ENCODE data around the gene ATG14.
"Not testable (repeated sequence)": the region's sequence is repeated elsewhere in the genome, so short reads cannot be mapped to it uniquely, and the experiment has no call there.

ATG14 gene

DNA sequence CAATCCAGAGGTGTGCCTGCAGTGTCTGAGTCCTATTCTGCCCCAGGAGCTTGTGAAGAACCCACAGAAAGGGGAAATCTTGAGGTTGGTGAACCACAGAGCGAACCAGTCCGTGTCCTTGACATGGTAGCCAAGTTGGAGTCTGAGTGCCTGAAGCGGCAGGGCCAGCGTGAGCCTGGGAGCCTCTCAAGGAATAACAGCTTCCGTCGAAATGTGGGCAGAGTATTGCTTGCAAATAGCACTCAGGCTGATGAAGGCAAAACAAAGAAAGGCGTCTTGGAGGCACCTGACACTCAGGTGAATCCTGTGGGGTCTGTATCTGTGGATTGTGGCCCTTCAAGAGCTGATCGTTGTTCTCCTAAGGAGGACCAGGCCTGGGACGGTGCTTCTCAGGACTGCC lies 60.5 kb downstream of the ATG14 start:
- DNase-seq (ENCODE audit: low read depth in 2 of 2): no peak

DNA sequence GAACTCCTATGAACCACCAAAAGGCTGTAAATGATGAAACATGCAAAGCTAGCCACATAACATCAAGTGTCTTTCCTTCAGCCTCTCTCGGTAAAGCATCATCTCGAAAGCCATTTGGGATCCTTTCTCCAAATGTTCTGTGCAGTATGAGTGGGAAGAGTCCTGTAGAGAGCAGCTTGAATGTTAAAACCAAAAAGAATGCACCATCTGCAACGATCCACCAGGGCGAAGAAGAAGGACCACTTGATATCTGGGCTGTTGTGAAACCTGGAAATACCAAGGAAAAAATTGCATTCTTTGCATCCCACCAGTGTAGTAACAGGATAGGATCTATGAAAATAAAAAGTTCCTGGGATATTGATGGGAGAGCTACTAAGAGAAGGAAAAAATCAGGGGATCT lies 61.2 kb downstream of the ATG14 start:
- no peak for DNase-seq (ENCODE audit: low read depth in 2 of 2)

DNA sequence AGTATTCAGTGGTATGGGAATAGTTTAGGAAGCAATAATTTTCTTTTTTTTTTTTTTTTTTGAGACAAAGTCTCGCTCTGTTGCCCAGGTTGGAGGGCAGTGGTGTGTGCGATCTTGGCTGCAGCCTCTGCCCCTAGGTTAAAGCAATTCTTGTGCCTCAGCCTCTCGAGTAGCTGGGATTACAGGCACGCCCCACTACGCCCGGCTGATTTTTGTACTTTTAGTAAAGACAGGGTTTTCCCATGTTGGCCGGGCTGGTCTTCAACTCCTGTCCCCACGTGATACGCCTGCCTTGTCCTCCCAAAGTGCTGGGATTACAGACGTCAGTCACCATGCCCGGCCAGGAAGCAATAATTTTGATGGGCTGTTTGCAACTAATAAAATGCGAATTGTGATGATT lies 62.1 kb downstream of the ATG14 start:
- DNase-seq (ENCODE audit: low read depth in 2 of 2): no peak

- DNase-seq (ENCODE audit: low read depth in 2 of 2): no peak
These were observed 62.7 kb downstream of the ATG14 start for GRCh38 chr14:55348766-55349453.

DNA sequence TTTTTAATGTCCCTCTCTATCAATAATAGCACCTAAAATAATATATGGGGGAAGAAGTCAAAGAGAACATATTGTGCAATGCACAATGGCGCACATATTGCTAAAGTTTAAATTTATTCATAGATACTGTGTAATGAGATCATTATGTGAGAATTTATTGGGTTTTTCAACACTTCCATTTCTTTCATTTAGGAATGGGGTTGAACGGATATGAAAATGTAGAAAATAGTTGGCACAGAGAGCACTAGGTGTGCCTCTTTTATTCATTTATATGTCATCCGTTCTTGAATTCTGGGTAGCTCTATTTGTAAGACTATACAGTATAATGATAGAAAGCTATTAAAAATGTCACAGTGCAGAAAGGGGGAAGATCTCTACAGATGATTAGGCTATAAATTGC lies 63.9 kb downstream of the ATG14 start:
- no peak for DNase-seq (ENCODE audit: low read depth in 2 of 2)

GRCh38 chr14:55347040-55347439 lies 64.6 kb downstream of the ATG14 start:
- DNase-seq (ENCODE audit: low read depth in 2 of 2): no peak

GRCh38 chr14:55344582-55345163 lies 67.0 kb downstream of the ATG14 start:
- not testable (repeated sequence) for DNase-seq (ENCODE audit: low read depth in 2 of 2)

DNA sequence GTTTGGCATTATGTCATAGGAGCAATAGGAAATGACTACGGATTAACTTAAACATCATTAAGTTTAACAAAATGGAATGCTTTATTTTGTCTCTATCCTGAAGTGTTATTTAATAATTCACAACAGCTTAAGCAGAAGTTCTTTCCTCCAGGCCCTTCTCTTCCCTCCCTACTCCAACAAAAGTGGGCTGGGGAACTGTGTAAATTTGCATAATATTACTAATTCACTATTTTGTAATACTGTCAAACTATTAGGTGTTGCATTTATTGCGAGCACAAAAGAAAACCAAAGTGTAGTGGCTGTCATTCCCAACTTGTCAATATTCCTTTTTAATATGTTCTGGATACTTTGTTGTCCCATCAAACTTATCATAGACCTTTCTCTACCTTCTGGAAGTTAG lies 69.8 kb downstream of the ATG14 start:
- no peak for DNase-seq (ENCODE audit: low read depth in 2 of 2)

DNA sequence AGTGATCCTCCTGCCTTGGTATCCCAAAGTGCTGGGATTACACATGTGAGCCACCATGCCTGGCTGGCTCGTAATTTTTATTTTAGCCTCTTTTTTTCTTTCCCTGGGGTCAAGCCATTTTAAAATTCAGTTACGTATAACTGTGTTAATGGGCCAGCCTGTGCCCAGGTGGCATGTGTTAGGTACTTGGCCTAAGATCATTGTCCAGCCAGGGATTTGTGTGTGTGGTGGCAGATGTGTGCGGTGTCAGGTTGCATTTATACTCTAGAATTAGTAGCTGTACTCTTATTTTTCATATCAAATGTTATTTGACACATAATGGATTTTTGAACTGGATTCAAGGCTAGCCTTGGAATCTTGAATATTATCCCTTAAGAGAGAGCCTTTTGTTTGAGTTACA lies 71.1 kb downstream of the ATG14 start:
- no peak for DNase-seq (ENCODE audit: low read depth in 2 of 2)

- no peak for DNase-seq (ENCODE audit: low read depth in 2 of 2)
These were observed 71.9 kb downstream of the ATG14 start for GRCh38 chr14:55339770-55340169.

- DNase-seq (ENCODE audit: low read depth in 2 of 2): no peak
These were observed 74.9 kb downstream of the ATG14 start for GRCh38 chr14:55336691-55337090.

DNA sequence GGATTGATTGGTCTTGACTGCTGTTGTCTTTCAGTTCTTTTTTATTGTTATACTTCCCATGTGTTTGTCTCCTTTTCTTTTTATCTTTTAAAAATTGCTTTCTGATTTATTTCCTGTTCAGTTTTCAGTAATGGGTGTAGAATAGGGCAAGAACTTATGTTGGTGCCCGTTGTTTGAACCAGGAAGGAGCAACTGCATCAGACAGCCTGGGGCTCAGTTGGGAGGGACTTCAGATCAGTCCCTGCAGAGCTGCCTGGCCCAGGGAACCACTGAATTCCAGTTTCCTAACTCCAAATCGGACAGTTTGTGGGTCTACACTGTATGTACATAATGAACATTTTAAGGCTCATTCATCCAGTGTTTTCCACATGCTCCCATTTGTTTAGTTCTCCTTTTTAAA lies 75.5 kb downstream of the ATG14 start:
- no peak for DNase-seq (ENCODE audit: low read depth in 2 of 2)

- no peak for DNase-seq (ENCODE audit: low read depth in 2 of 2)
These were observed 77.7 kb downstream of the ATG14 start for GRCh38 chr14:55333711-55334485.

- DNase-seq (ENCODE audit: low read depth in 2 of 2): no peak
These were observed 78.7 kb downstream of the ATG14 start for GRCh38 chr14:55332654-55333570.

DNA sequence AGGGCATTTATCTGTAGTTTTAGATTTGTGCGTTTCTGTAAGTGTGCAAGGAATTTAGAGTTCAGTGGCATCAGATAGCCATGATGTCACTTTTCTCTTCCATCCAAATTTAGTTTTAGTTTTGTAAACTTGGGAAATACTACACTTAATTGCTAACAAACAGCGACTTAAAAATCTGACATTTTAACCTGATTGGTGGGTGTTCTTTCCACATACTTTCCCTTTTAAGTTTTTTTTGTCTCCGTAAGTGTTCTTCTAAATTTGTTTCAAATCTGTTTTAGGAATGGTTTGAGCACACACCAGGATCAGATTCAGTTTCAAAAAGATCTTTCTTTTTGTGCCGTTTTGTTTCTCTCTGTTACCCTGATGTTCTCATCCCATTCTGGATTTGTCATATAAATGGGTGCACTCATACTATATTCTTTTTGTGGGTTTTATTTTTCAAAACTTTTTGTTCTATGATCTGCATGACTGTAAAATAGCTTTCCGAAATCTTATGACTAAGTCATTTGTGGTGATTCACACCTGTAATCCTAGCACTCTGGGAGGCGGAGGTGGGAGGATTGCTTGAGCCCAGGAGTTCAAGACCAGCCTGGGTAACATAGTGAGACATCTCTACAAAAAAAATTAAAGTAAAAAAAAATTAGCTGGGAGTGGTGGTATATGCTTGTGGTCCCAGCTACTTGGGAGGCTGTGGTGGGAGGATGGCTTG lies 81.5 kb downstream of the ATG14 start:
- DNase-seq (ENCODE audit: low read depth in 2 of 2): peak in 1 of 2 experiments; percentile 41

GRCh38 chr14:55328317-55328716 lies 83.3 kb downstream of the ATG14 start:
- no peak for DNase-seq (ENCODE audit: low read depth in 2 of 2)

GRCh38 chr14:55327179-55327578 lies 84.5 kb downstream of the ATG14 start:
- DNase-seq (ENCODE audit: low read depth in 2 of 2): no peak

GRCh38 chr14:55324812-55325211 lies 86.8 kb downstream of the ATG14 start:
- no peak for DNase-seq (ENCODE audit: low read depth in 2 of 2)

- no peak for DNase-seq (ENCODE audit: low read depth in 2 of 2)
These were observed 87.7 kb downstream of the ATG14 start for GRCh38 chr14:55323910-55324309.

GRCh38 chr14:55318694-55319093 lies 92.9 kb downstream of the ATG14 start:
- DNase-seq (ENCODE audit: low read depth in 2 of 2): no peak

GRCh38 chr14:55317542-55318306 lies 93.9 kb downstream of the ATG14 start:
- DNase-seq (ENCODE audit: low read depth in 2 of 2): no peak
